Suprapubic skin (tissue), 4 donors: ENCODE data around the gene ALDH1L1.

Experiments
- CTCF ChIP-seq, 2 donors: fragments of 200-600 bp in 1 of 2; fragments of 450-650 bp in 1 of 2; sonication (generic) in 1 of 2; IDR thresholded peaks; one replicate each; pipeline ENCODE4 v1.5.1; 2016 to 2019; ENCODE audit warnings: antibody characterized with exemption in 2 of 2, mild to moderate bottlenecking in 1 of 2, moderate library complexity in 1 of 2
- EP300 ChIP-seq: sonication (generic); formaldehyde crosslinking; IDR thresholded peaks from one replicate; pipeline ENCODE4 v1.6.1; 2017; ENCODE audit warnings: antibody characterized with exemption
- POLR2A ChIP-seq, 2 donors: fragments of 450-650 bp; IDR thresholded peaks; one replicate each; pipeline ENCODE4 v1.6.1; 2017; ENCODE audit warnings: antibody characterized with exemption in 2 of 2, mild to moderate bottlenecking in 2 of 2, moderate library complexity in 2 of 2
- POLR2AphosphoS5 ChIP-seq, 3 donors: sonication (generic); formaldehyde crosslinking; IDR thresholded peaks; one replicate each; pipeline ENCODE4 v1.6.1; 2017; ENCODE audit warnings: antibody characterized with exemption in 3 of 3

GRCh38 chr3:126126811-126127431 lies 53.5 kb downstream of the ALDH1L1 start:
- TF ChIP-seq CTCF (IDR thresholded peaks at IDR 0.05) (no peak), POLR2A (IDR thresholded peaks at IDR 0.05) (no peak), POLR2AphosphoS5 (IDR thresholded peaks at IDR 0.05) (no peak), EP300 (no peak)
